Stimulated activated CD4-positive, alpha-beta T cell treated with anti-CD3 and anti-CD28 coated beads, TNF-alpha, amount 100 ng/mL, for 4 hours (primary cell): ENCODE measurements around the gene DPYSL4.
A peak's percentile ranks its signal among the peaks of the same experiment; 100 is the strongest.

Source experiments
- DNase-seq, 3 experiments: peaks; one replicate each; pipeline ENCODE4 v3.0.0-alpha.2; 2020; ENCODE audit warnings: low read depth in 3 of 3

The DPYSL4 gene

GRCh38 chr10:132178672-132179545, 7.8 kb upstream of the DPYSL4 start:
- DNase-seq = no peak

- DNase-seq = no peak
These were observed 7.0 kb upstream of the DPYSL4 start for GRCh38 chr10:132179551-132180392.

GRCh38 chr10:132180736-132181135, 6.0 kb upstream of the DPYSL4 start:
- no peak for DNase-seq

GRCh38 chr10:132181691-132182425, 4.9 kb upstream of the DPYSL4 start:
- no peak for DNase-seq

GRCh38 chr10:132182591-132182990, 4.2 kb upstream of the DPYSL4 start:
- no peak for DNase-seq

GRCh38 chr10:132183046-132183445, 3.7 kb upstream of the DPYSL4 start:
- DNase-seq = no peak

GRCh38 chr10:132184816-132185593, 1.7 kb upstream of the DPYSL4 start:
- no peak for DNase-seq

- peak in 1 of 3 experiments; percentile 13 for DNase-seq
These were observed 904 bp upstream of the DPYSL4 start for GRCh38 chr10:132185601-132186487.

GRCh38 chr10:132187430-132188138, 836 bp downstream of the DPYSL4 start:
- no peak for DNase-seq

GRCh38 chr10:132188331-132188730, 1.6 kb downstream of the DPYSL4 start:
- no peak for DNase-seq

GRCh38 chr10:132189016-132189415, 2.3 kb downstream of the DPYSL4 start:
- DNase-seq = no peak

GRCh38 chr10:132189810-132190422, 3.2 kb downstream of the DPYSL4 start:
- DNase-seq = no peak

GRCh38 chr10:132192076-132192975, 5.6 kb downstream of the DPYSL4 start:
- DNase-seq = no peak

- DNase-seq = no peak
These were observed 6.4 kb downstream of the DPYSL4 start for GRCh38 chr10:132192991-132193665.

- no peak for DNase-seq
These were observed 7.3 kb downstream of the DPYSL4 start for GRCh38 chr10:132193907-132194552.

- no peak for DNase-seq
These were observed 8.0 kb downstream of the DPYSL4 start for GRCh38 chr10:132194726-132195125.
